ENCODE data around the gene MPP2.
"Not testable (repeated sequence)": the region's sequence is repeated elsewhere in the genome, so short reads cannot be mapped to it uniquely, and the experiment has no call there.

MPP2 gene

GRCh38 chr17:43873815-43874214 lies 33.5 kb downstream of the MPP2 start:
- DNase-seq, result no peak

GRCh38 chr17:43873091-43873490 lies 34.2 kb downstream of the MPP2 start:
- DNase-seq, result no peak

GRCh38 chr17:43871946-43872690 lies 35.2 kb downstream of the MPP2 start:
- DNase-seq, result peak; percentile 72

- not testable (repeated sequence) for DNase-seq
These were observed 38.3 kb downstream of the MPP2 start for GRCh38 chr17:43869031-43869430.

- no peak for DNase-seq
These were observed 38.9 kb downstream of the MPP2 start for GRCh38 chr17:43868226-43868994.

GRCh38 chr17:43864161-43864984 lies 43.0 kb downstream of the MPP2 start:
- DNase-seq, result no peak

- DNase-seq, result no peak
These were observed 45.4 kb downstream of the MPP2 start for GRCh38 chr17:43861960-43862359.

- DNase-seq, result no peak
These were observed 46.3 kb downstream of the MPP2 start for GRCh38 chr17:43860927-43861622.

- DNase-seq, result no peak
These were observed 47.1 kb downstream of the MPP2 start for GRCh38 chr17:43860077-43860725.

GRCh38 chr17:43857957-43858600 lies 49.3 kb downstream of the MPP2 start:
- no peak for DNase-seq

GRCh38 chr17:43857141-43857540 lies 50.2 kb downstream of the MPP2 start:
- DNase-seq, result no peak

- no peak for DNase-seq
These were observed 51.2 kb downstream of the MPP2 start for GRCh38 chr17:43856141-43856540.

GRCh38 chr17:43855061-43855460 lies 52.3 kb downstream of the MPP2 start:
- no peak for DNase-seq

- DNase-seq, result no peak
These were observed 52.8 kb downstream of the MPP2 start for GRCh38 chr17:43854498-43854897.

GRCh38 chr17:43853546-43853945 lies 53.8 kb downstream of the MPP2 start:
- no peak for DNase-seq

GRCh38 chr17:43852571-43852970 lies 54.8 kb downstream of the MPP2 start:
- no peak for DNase-seq

GRCh38 chr17:43849116-43849515 lies 58.2 kb downstream of the MPP2 start:
- DNase-seq, result no peak

- DNase-seq, result no peak
These were observed 58.7 kb downstream of the MPP2 start for GRCh38 chr17:43848601-43849000.

- DNase-seq, result no peak
These were observed 60.4 kb downstream of the MPP2 start, which contains the start of gene CD300LG for GRCh38 chr17:43846963-43847371. Gene CD300LG (plus strand): TSS chr17:43847176. CDS start chr17:43847217, 41 bp downstream.

GRCh38 chr17:43846221-43846712 lies 61.1 kb downstream of the MPP2 start:
- DNase-seq, result peak; percentile 67

GRCh38 chr17:43845766-43846165 lies 61.6 kb downstream of the MPP2 start:
- no peak for DNase-seq

All from NCI-H69 (cell line).